BJ (cell line): ENCODE data around the gene TAGLN3. TPM values are rescaled to one million over a fixed set of nuclear protein-coding genes. Genes with fewer than 3 reads are reported as not detected.

ENCODE experiments used
- CTCF ChIA-PET: fragments of 350-600 bp; formaldehyde crosslinking; extraction: SDS; loops from one replicate; lab custom pipeline; 2021; ENCODE audit warnings: antibody characterized with exemption, inconsistent platforms; lab: Yijun Ruan, JAX
- POLR2A ChIA-PET: fragments of 300-600 bp; sonication (Branson Sonifier 250); formaldehyde crosslinking; extraction: SDS; loops from one replicate; lab custom pipeline; 2021; ENCODE audit warnings: antibody characterized with exemption; lab: Charles Lee
- DNase-seq: peaks from one replicate; pipeline ENCODE4 v3.0.0-alpha.2; 2011; ENCODE audit warnings: low read depth
- H3K27me3 ChIP-seq: 2 replicates; pipeline ENCODE4 v1.6.0; 2011; ENCODE audit warnings: low read length; ENCODE audit not compliant: control insufficient read depth, insufficient read depth
- H3K36me3 ChIP-seq: 2 replicates; pipeline ENCODE4 v1.5.1; 2011; ENCODE audit warnings: low read length; ENCODE audit not compliant: control insufficient read depth, insufficient read depth
- H3K4me3 ChIP-seq: 2 replicates; pipeline ENCODE4 v1.5.1; 2011; ENCODE audit warnings: low read depth, mild to moderate bottlenecking, control low read depth, low read length
- polyA plus RNA-seq: library from polyadenylated mRNA; depleted of rRNA; stranded (reverse); fragments of >200 nt; gene quantifications from 2 replicates; pipeline ENCODE4 v1.2.3, GENCODE V29; 2011
- TF ChIP-seq, protein P1 (sequence below): IDR thresholded peaks from 2 replicates; pipeline ENCODE4 v1.5.1; 2011; ENCODE audit warnings: low read depth, mild to moderate bottlenecking, control low read depth, inconsistent platforms, low read length, moderate library complexity; ENCODE audit not compliant: insufficient read depth

Gene TAGLN3
- polyA plus RNA-seq, 1 experiment, result not detected

DNA sequence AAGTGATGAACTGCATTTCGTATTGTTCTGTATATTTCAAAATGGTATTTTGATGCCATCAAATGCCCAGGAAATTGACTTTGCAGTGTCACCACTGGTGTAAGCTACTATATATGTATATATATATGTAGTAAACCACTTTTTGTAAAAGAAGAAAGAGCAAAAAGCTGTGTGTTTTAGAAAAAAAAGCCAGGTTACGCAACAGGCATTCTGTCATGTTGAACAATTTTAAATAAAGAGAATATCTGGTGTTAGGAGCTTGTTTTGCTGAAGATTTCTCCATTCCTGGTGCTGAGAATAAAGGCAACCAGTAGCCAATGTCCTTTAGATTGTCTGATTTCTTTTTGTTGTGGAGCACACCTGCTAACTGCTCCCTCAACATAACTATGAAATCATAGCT lies 23.6 kb upstream of the TAGLN3 start:
- Histone ChIP-seq H3K36me3 (peaks cover 6% of the 10 kb centered on the region), H3K4me3 (no peak overlapping the region), H3K27me3 (no peaks in the 10 kb centered on the region)
- ChIA-PET CTCF (interaction anchor here (0.8 to 12.4 kb wide), 7 partner anchors 8 to 267 kb away, joined by 3 to 157 read pairs (median 4); no protein-coding TSS in a partner anchor), POLR2A (no interaction called here)
- TF ChIP-seq, protein P1, sequence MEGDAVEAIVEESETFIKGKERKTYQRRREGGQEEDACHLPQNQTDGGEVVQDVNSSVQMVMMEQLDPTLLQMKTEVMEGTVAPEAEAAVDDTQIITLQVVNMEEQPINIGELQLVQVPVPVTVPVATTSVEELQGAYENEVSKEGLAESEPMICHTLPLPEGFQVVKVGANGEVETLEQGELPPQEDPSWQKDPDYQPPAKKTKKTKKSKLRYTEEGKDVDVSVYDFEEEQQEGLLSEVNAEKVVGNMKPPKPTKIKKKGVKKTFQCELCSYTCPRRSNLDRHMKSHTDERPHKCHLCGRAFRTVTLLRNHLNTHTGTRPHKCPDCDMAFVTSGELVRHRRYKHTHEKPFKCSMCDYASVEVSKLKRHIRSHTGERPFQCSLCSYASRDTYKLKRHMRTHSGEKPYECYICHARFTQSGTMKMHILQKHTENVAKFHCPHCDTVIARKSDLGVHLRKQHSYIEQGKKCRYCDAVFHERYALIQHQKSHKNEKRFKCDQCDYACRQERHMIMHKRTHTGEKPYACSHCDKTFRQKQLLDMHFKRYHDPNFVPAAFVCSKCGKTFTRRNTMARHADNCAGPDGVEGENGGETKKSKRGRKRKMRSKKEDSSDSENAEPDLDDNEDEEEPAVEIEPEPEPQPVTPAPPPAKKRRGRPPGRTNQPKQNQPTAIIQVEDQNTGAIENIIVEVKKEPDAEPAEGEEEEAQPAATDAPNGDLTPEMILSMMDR, result no peak
- no peak for DNase-seq

DNA sequence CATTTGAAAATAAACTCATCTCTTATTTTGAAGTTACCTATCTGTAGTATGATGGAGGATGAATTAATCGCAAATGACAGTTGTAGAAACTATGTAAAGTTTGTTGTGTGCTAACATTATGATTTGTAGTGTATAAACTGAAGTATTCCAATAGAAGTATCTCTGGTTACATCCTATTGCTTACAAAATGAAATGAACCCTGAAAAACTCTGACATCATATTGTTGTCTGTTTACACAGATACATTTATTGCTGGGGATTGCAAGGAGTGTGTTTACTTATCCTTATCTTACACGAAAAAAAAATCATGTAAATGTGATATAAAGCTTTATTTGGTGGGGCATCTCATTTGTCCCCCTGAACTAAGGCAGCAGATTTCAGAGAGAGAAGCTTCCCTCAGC lies 22.5 kb upstream of the TAGLN3 start:
- no peak overlapping the region for H3K4me3 ChIP-seq
- no peaks in the 10 kb centered on the region for H3K27me3 ChIP-seq
- TF ChIP-seq, protein P1, result no peak
- ChIA-PET CTCF (interaction anchor here (1.0 to 5.4 kb wide), 5 partner anchors 9 to 260 kb away, joined by 3 to 34 read pairs (median 5); no protein-coding TSS in a partner anchor), POLR2A (no interaction called here)
- peaks cover 4% of the 10 kb centered on the region for H3K36me3 ChIP-seq
- DNase-seq, result no peak

DNA sequence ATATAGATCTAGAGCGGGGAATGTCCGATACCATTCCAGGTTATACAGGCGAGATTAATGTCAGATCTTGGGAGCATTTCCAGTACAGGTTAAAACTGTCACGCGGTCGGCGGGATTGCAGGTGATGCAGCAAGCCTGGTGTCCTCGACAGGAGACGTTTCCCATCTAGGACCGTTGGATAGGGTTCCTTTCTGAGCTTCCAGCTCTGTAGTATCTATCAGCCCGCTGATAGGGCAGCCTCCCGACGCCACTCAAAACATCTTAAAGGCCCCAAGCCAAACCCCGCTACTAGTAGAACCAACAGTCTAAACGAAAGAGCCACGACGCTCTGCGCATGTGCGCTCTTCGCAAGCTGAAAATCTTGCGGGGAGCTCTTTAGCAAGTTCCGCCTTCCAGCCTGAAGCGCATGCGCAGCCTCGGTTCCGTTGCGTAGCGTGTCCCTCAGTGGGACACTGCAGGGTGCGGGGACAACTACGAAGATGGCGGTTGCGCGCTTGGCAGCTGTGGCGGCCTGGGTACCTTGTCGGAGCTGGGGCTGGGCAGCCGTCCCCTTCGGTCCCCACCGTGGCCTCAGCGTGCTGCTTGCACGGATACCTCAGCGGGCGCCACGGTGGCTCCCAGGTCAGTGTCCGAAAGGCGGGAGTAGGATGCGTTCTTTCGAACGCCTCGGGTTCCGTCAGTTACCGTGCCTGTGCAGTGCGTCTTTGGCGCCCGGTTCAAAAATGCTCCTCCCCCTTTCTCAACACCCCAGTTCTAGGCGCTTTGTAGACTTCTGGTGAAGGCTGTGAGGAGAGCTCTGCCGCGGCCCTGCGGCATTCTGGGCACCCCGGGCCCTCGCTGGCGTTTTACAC lies 19.9 kb upstream of the TAGLN3 start, which contains the start of gene ABHD10:
TSS of gene ABHD10 (plus strand) at position 444 of the 851 bp plus-strand sequence. CDS start at position 480, 36 bp downstream.
- DNase-seq, result peak; percentile 95
- Histone ChIP-seq H3K27me3 (no peaks in the 10 kb centered on the region), H3K4me3 (peak within 1 kb of the TSS; percentile 78), H3K36me3 (no peaks in the 10 kb centered on the region)
- ChIA-PET CTCF (interaction anchor here (0.7 to 5.4 kb wide), 11 partner anchors 11 to 401 kb away, joined by 3 to 34 read pairs (median 5); no protein-coding TSS in a partner anchor), POLR2A (interaction anchor here (0.5 to 0.8 kb wide), 7 partner anchors 10 to 388 kb away, joined by 3 to 10 read pairs (median 4); no protein-coding TSS in a partner anchor)
- TF ChIP-seq, protein P1, result no peak

DNA sequence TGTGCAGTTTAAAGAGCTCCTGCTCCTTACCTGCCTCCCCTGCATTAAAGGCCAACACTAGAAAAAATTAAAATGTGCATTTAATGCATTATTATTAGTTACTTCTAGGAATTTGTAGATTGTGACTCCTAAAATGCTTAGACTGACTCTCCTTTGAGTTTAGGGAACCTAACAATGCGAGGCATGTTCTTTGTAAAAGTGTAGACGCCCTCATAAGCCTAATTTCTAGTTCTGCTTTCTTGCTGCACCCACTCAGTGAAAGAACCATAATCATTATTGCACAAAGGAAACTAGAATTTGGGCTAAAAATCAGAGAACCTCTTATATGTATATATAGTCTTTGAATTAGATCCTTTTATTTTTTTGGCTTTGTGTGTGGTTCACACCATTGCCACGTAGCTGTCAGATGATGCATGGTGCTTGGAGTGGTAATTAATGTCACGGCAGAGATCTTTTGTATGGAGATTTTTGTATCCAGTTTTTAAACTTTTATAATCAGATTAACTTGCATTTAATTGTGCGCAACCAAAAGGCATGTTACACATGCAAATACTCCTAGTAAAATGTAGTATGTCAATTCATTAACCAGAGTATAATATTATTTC lies 19.2 kb upstream of the TAGLN3 start:
- CTCF ChIA-PET, result interaction anchor here (0.7 to 5.4 kb wide), 8 partner anchors 11 to 402 kb away, joined by 3 to 34 read pairs (median 6); no protein-coding TSS in a partner anchor
- H3K27me3 ChIP-seq, result no peaks in the 10 kb centered on the region
- POLR2A ChIA-PET, result interaction anchor here (0.5 to 0.8 kb wide), 3 partner anchors 15 to 389 kb away, joined by 4 read pairs; no protein-coding TSS in a partner anchor
- no peaks in the 10 kb centered on the region for H3K36me3 ChIP-seq
- TF ChIP-seq, protein P1, result no peak
- H3K4me3 ChIP-seq, result peak overlapping the region; percentile 78
- DNase-seq, result no peak
